ENCODE data around the gene DBNDD2.
A peak's percentile ranks its signal among the peaks of the same experiment; 100 is the strongest.

Gene DBNDD2

DNA sequence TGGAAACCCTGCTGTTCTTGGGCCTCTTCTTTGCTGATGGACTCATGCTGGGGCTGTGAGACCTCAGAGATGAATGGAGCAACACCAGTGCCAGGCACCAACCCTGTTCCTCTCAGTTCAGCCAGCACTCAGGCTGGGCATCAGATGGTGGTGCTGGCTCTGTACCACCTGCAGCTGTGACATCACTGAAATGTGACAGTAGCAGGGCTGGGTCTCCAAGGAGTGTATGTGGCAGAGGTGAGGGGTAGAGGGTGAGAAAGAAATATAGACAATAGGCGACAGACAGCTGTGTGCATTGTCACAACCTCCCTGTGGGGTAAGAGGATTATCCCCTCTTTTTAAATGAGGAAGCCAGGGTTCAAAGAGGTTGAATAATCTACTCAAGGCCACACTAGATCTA lies 29.9 kb upstream of the DBNDD2 start, which contains the start of gene TP53TG5:
TP53TG5 (minus strand) TSS at position 135 of the 400 bp plus-strand sequence; CDS start at position 46, 89 bp downstream.
- DNase-seq (ENCODE audit: low read depth in 2 of 2, low spot score in 1 of 2) = no peak

GRCh38 chr20:45387274-45387673 lies 20.8 kb upstream of the DBNDD2 start:
- DNase-seq (ENCODE audit: low read depth in 2 of 2, low spot score in 1 of 2) = no peak

DNA sequence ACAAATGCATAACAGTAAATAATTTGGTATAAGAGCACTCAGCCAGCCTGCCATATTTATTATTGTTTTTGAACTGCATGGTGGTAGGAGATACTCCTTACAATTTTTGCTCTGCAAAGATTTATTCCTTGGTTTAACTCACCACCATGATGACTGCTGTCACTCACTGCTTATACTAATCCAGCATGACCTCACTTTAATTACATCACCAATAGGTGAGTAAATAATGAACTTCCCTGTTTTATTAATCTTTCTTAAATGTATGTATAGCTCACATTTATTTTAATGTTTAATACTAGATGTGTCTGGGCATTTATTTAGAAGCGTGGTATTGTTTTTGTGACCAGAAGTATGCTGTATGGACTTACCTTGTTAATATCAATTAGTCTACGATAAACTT lies 17.2 kb upstream of the DBNDD2 start:
- no peak for DNase-seq (ENCODE audit: low read depth in 2 of 2, low spot score in 1 of 2)

GRCh38 chr20:45391559-45391958 lies 16.5 kb upstream of the DBNDD2 start:
- no peak for DNase-seq (ENCODE audit: low read depth in 2 of 2, low spot score in 1 of 2)

DNA sequence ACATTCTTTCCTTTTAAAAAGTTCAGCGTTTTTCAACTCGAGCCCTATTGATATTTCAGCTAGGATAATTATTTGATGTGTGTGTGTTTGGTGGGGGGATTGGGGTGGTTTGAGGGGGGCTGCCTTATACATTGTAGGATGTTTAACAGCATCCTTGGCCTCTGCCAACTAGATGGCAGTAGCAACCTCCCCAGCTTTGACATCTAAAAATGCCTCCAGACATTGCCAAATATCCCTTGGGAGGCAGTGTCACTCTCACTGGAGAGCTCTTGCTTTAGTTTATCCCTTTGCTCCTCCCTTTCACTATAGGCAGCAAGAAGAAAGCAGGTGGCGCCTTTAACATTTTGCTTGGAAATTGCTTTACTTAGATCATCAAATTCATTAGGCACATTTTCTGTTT lies 15.4 kb upstream of the DBNDD2 start:
- no peak for DNase-seq (ENCODE audit: low read depth in 2 of 2, low spot score in 1 of 2)

DNA sequence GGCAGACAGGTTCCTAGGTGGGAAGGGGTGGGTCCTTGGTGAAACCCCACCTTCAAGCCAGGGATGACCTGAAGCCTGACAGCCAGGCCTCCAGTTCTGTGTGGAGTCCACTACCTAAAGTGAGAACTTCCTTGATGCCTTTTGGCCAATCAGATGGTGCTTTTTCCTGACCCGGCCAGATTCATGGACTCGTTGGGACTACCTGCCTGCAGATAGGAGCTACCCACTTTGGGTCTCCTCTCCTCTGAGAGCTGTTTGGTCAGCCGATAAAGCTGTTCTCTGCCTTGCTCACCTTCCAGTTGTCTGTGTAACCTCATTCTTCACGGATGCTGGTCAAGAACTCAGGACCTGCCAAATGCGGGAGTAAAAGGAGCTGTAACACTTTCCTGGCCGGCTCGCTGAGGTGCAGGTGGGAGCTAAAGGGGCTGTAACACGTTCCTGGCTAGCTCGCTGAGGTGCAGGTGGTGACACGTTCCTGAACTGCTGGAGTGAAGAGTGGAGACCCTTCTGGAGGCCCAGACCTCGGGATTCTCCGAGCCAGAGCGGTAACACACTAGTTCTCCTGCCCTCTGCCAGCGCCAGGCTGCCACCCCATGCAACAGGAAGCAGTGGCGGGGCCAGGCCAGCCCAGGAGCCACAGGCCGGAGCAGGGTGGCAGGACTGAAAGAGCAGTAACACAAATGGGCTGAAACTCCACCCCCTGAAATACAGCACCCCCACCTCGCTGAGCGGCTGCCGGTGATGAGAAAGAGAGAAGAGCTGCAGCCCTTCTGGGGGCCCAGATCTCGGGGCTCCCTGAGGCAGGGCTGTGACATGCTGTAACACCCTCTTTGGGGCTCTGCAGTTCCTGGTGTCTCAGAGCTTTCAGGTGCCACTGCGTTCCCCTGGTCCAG lies 13.6 kb upstream of the DBNDD2 start:
- no peak for DNase-seq (ENCODE audit: low read depth in 2 of 2, low spot score in 1 of 2)

DNA sequence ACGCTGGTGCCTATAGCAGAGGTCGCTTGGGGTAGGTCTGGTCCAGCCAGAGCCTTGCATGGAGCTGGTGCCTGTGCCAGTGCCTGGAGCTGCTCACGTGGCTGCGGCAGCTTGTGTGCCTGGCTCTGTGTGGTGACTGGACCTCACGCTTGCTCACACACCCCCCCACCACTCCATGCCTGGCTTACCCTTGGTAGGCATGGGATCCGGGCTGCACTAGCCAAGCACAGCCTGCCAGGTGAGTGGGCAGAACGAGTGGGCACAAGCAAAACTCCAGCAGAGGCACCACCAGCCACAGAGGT lies 13.0 kb upstream of the DBNDD2 start:
- no peak for DNase-seq (ENCODE audit: low read depth in 2 of 2, low spot score in 1 of 2)

GRCh38 chr20:45399018-45399417 lies 9.1 kb upstream of the DBNDD2 start:
- DNase-seq (ENCODE audit: low read depth in 2 of 2, low spot score in 1 of 2) = no peak

GRCh38 chr20:45400346-45401031 lies 7.6 kb upstream of the DBNDD2 start:
- no peak for DNase-seq (ENCODE audit: low read depth in 2 of 2, low spot score in 1 of 2)

DNA sequence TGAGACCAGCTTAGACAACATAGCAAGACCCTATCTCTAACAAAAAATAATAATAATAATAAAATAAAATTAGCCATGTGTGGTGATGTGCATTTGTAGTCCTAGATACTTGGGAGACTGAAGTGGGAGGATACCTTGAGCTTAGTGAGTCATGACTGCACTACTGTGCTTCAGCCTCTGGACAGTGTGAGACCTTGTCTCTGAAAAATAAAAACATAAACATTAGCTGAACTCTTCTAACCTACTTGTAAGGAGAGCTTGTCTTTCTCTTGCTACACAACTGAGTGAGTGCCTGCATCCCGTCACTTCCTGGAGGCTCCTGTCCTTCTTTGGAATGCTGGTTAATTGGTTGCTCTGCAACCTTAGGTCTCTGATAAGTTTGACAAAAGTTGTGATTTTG lies 5.1 kb upstream of the DBNDD2 start:
- no peak for DNase-seq (ENCODE audit: low read depth in 2 of 2, low spot score in 1 of 2)

- no peak for DNase-seq (ENCODE audit: low read depth in 2 of 2, low spot score in 1 of 2)
Observed at GRCh38 chr20:45404438-45404837, 3.7 kb upstream of the DBNDD2 start.

GRCh38 chr20:45405571-45406259 lies 2.4 kb upstream of the DBNDD2 start:
- DNase-seq (ENCODE audit: low read depth in 2 of 2, low spot score in 1 of 2) = no peak

GRCh38 chr20:45406260-45407066 lies 1.6 kb upstream of the DBNDD2 start:
- DNase-seq (ENCODE audit: low read depth in 2 of 2, low spot score in 1 of 2) = peak in 1 of 2 donors; percentile 51

DNA sequence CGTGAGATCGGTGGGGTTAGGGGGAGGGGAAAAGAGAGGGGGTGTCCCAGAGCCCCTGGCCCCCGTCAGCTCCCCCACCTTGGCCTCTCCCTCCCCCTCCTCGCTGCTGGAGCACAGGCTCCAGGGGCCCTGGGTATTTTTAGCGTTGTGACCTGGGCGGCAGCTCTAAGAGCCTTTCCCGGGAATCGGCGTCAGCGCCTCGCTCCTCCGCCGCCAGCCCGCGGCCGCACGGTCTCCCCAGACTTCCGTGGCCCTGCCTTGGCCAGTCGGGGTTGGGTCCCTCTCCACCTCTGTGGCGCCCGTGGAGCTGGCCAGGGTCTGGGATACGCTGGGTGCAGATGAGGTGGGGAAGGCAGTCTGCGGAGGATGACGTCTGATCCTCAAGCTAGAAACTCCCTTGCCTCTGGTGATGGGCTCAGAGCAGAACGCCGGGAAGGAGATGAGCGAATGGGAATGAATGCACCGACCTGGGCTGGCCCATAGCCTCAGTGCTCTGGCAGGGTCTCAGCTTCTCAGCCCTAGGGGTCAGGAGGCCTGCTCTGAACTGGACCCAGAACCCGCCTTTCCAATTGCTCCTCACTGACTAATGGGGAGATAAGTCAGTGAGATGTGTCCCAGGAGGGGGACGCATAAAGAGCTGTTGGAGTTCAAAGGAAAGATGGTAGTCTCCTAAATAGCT lies 883 bp upstream of the DBNDD2 start:
- no peak for DNase-seq (ENCODE audit: low read depth in 2 of 2, low spot score in 1 of 2)

GRCh38 chr20:45408646-45409213 lies 641 bp downstream of the DBNDD2 start:
- no peak for DNase-seq (ENCODE audit: low read depth in 2 of 2, low spot score in 1 of 2)

GRCh38 chr20:45409521-45410272 lies 1.6 kb downstream of the DBNDD2 start:
- DNase-seq (ENCODE audit: low read depth in 2 of 2, low spot score in 1 of 2) = no peak

DNA sequence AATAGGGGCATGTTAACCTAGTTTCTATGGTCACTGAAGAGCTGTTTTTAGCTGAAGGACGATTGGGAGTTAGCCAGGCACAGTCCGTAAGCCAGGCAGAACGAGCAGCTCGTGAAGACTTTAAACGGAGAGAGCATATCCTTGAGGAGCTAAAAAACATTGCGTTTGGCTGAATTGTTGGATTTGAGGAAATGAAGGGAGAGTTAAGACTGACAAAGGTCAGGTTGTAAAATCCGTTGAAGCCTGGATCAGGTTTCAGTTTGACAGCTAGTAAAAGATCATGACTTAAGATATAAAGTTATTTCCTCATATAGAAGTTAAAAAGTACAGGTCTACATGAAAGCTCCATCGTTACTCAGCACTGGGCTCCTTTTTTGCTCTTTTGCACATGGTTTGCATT lies 2.8 kb downstream of the DBNDD2 start:
- DNase-seq (ENCODE audit: low read depth in 2 of 2, low spot score in 1 of 2) = no peak

- no peak for DNase-seq (ENCODE audit: low read depth in 2 of 2, low spot score in 1 of 2)
Observed at GRCh38 chr20:45412653-45413052, 4.6 kb downstream of the DBNDD2 start.

DNA sequence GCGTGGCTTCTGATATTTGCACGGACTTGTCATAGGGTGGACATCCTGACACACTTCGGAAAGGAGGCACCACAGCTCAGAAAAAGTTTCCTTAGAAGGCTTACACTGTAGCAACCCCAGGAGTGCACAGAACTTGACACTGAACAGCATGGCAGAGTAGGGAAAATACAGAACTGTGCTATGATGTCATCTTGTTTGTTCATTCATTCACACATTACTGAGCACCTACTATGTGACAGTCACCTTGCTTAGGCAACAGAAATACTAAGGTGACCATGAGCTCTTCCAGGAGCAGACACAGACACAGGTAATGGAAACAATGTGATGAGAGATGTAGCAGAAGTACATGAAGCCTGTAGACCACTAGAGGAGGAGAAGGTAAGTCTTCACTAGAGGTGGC lies 5.4 kb downstream of the DBNDD2 start:
- no peak for DNase-seq (ENCODE audit: low read depth in 2 of 2, low spot score in 1 of 2)
